ENCODE results near the gene ABCC4. TPM values are rescaled to one million over a fixed set of nuclear protein-coding genes. Genes with fewer than 3 reads are reported as not detected.

The ABCC4 gene
- polyA plus RNA-seq, 1 donor from 2014 or later, result 2.4 TPM

GRCh38 chr13:95083066-95083465 is 218.2 kb downstream of the ABCC4 start:
- Histone ChIP-seq H3K9ac (ENCODE audit: low read length) (no peak overlapping the region), H3K4me2 (ENCODE audit: low read length) (no peak overlapping the region), H4K20me1 (ENCODE audit: insufficient read depth) (no peaks in the 10 kb centered on the region), H3K36me3 (ENCODE audit: insufficient read depth, low read length) (no peaks in the 10 kb centered on the region), H3K79me2 (replicated peaks; ENCODE audit: insufficient read depth, low read length) (no peaks in the 10 kb centered on the region), H3F3A (ENCODE audit: insufficient read depth, low read length, poor library complexity, severe bottlenecking) (no peaks in the 10 kb centered on the region), H3K27me3 (ENCODE audit: insufficient read depth, low read depth, low read length) (no peaks in the 10 kb centered on the region), H3K4me3 (ENCODE audit: low read length) (no peak overlapping the region), H2AFZ (ENCODE audit: low read depth, low read length) (no peak overlapping the region), H3K9me2 (ENCODE audit: insufficient read depth, low read length) (no peaks in the 10 kb centered on the region), H3K9me3 (ENCODE audit: low read length) (no peaks in the 10 kb centered on the region), H3K27ac (ENCODE audit: low read length) (no peak overlapping the region)
- TF ChIP-seq RAD21 (conservative IDR thresholded peaks at IDR 0.05), result no peak

- Histone ChIP-seq H4K20me1 (ENCODE audit: insufficient read depth) (no peaks in the 10 kb centered on the region), H3K9me3 (ENCODE audit: low read length) (no peaks in the 10 kb centered on the region), H3K36me3 (ENCODE audit: insufficient read depth, low read length) (peaks cover 4% of the 10 kb centered on the region), H3K27ac (ENCODE audit: low read length) (no peak overlapping the region), H3K9ac (ENCODE audit: low read length) (no peak overlapping the region), H3K27me3 (ENCODE audit: insufficient read depth, low read depth, low read length) (no peaks in the 10 kb centered on the region), H2AFZ (ENCODE audit: low read depth, low read length) (no peak overlapping the region), H3K4me2 (ENCODE audit: low read length) (no peak overlapping the region), H3K4me3 (ENCODE audit: low read length) (no peak overlapping the region), H3F3A (ENCODE audit: insufficient read depth, low read length, poor library complexity, severe bottlenecking) (no peaks in the 10 kb centered on the region), H3K79me2 (replicated peaks; ENCODE audit: insufficient read depth, low read length) (no peaks in the 10 kb centered on the region), H3K9me2 (ENCODE audit: insufficient read depth, low read length) (no peaks in the 10 kb centered on the region)
- no peak for TF ChIP-seq MXI1 (conservative IDR thresholded peaks at IDR 0.05; ENCODE audit: poor library complexity, severe bottlenecking)
- no peak for TF ChIP-seq SMC3 (conservative IDR thresholded peaks at IDR 0.05; ENCODE audit: poor library complexity)
- TF ChIP-seq EP300 (conservative IDR thresholded peaks at IDR 0.05; ENCODE audit: poor library complexity, severe bottlenecking), result no peak
- TF ChIP-seq REST (IDR thresholded peaks at IDR 0.05; ENCODE audit: borderline replicate concordance), result no peak
- no peak for TF ChIP-seq POLR2AphosphoS5 (IDR thresholded peaks at IDR 0.05)
- TF ChIP-seq CTCF (IDR thresholded peaks at IDR 0.05; ENCODE audit: poor library complexity, severe bottlenecking), result no peak
- no peak for TF ChIP-seq EZH2 (IDR thresholded peaks at IDR 0.05; ENCODE audit: borderline replicate concordance, insufficient read depth, low read length, poor library complexity, severe bottlenecking)
- TF ChIP-seq RAD21 (conservative IDR thresholded peaks at IDR 0.05), result no peak
- TF ChIP-seq TAF1 (IDR thresholded peaks at IDR 0.05; ENCODE audit: low read depth), result no peak
Observed at GRCh38 chr13:95075506-95075905, 225.7 kb downstream of the ABCC4 start.

- Histone ChIP-seq H3F3A (ENCODE audit: insufficient read depth, low read length, poor library complexity, severe bottlenecking) (no peaks in the 10 kb centered on the region), H4K20me1 (ENCODE audit: insufficient read depth) (no peaks in the 10 kb centered on the region), H3K9me3 (ENCODE audit: low read length) (no peaks in the 10 kb centered on the region), H3K4me2 (ENCODE audit: low read length) (no peak overlapping the region), H3K9me2 (ENCODE audit: insufficient read depth, low read length) (no peaks in the 10 kb centered on the region), H3K27me3 (ENCODE audit: insufficient read depth, low read depth, low read length) (no peaks in the 10 kb centered on the region), H3K27ac (ENCODE audit: low read length) (no peak overlapping the region), H3K9ac (ENCODE audit: low read length) (no peak overlapping the region), H3K79me2 (replicated peaks; ENCODE audit: insufficient read depth, low read length) (no peaks in the 10 kb centered on the region), H3K4me3 (ENCODE audit: low read length) (no peak overlapping the region), H3K36me3 (ENCODE audit: insufficient read depth, low read length) (peaks cover 4% of the 10 kb centered on the region), H2AFZ (ENCODE audit: low read depth, low read length) (no peak overlapping the region)
- TF ChIP-seq POLR2AphosphoS5 (IDR thresholded peaks at IDR 0.05), result no peak
- no peak for TF ChIP-seq MXI1 (conservative IDR thresholded peaks at IDR 0.05; ENCODE audit: poor library complexity, severe bottlenecking)
- TF ChIP-seq REST (IDR thresholded peaks at IDR 0.05; ENCODE audit: borderline replicate concordance), result no peak
- no peak for TF ChIP-seq TAF1 (IDR thresholded peaks at IDR 0.05; ENCODE audit: low read depth)
- TF ChIP-seq EZH2 (IDR thresholded peaks at IDR 0.05; ENCODE audit: borderline replicate concordance, insufficient read depth, low read length, poor library complexity, severe bottlenecking), result no peak
- TF ChIP-seq EP300 (conservative IDR thresholded peaks at IDR 0.05; ENCODE audit: poor library complexity, severe bottlenecking), result no peak
- TF ChIP-seq SMC3 (conservative IDR thresholded peaks at IDR 0.05; ENCODE audit: poor library complexity), result no peak
- TF ChIP-seq RAD21 (conservative IDR thresholded peaks at IDR 0.05), result no peak
- no peak for TF ChIP-seq CTCF (IDR thresholded peaks at IDR 0.05; ENCODE audit: poor library complexity, severe bottlenecking)
Observed at GRCh38 chr13:95074820-95075219, 226.4 kb downstream of the ABCC4 start.

All from neural cell (in vitro differentiated cells).